Aorta (tissue), 5 donors: ENCODE results near the gene PLA2G5. TPM values are rescaled to one million over a fixed set of nuclear protein-coding genes. Genes with fewer than 3 reads are reported as not detected.
A peak's percentile ranks its signal among the peaks of the same experiment; 100 is the strongest.

Experiments
- ATAC-seq: fragments of 200-7000 bp; cut with Tn5 transposase; one replicate; pipeline ENCODE4 v1.9.1; 2022; ENCODE audit warnings: moderate library complexity; ENCODE audit not compliant: low FRiP score
- DNase-seq, 2 donors: peaks; one replicate each; pipeline ENCODE4 v3.0.0-alpha.2; 2020
- H3K27ac ChIP-seq, 2 donors: one replicate each; pipeline ENCODE4 v1.5.1; 2013; ENCODE audit warnings: low read length in 2 of 2, mild to moderate bottlenecking in 2 of 2, moderate library complexity in 2 of 2, control low read depth in 1 of 2, inconsistent platforms in 1 of 2, low read depth in 1 of 2
- H3K27me3 ChIP-seq, 2 donors: one replicate each; pipeline ENCODE4 v1.6.1; 2013; ENCODE audit warnings: control low read depth in 1 of 2, low read length in 1 of 2, mild to moderate bottlenecking in 1 of 2, moderate library complexity in 1 of 2; ENCODE audit not compliant: insufficient read depth in 2 of 2, control insufficient read depth in 1 of 2
- H3K36me3 ChIP-seq, 2 donors: one replicate each; pipeline ENCODE4 v1.6.1; 2013; ENCODE audit warnings: control low read depth in 1 of 2, low read length in 1 of 2, mild to moderate bottlenecking in 1 of 2; ENCODE audit not compliant: insufficient read depth in 2 of 2, control insufficient read depth in 1 of 2
- H3K4me1 ChIP-seq, 2 donors: one replicate each; pipeline ENCODE4 v1.6.1; 2013; ENCODE audit warnings: low read length in 2 of 2, control low read depth in 1 of 2, mild to moderate bottlenecking in 1 of 2, moderate library complexity in 1 of 2; ENCODE audit not compliant: insufficient read depth in 2 of 2, control insufficient read depth in 1 of 2
- H3K4me3 ChIP-seq, 2 donors: one replicate each; pipeline ENCODE4 v1.5.1; 2013; ENCODE audit warnings: low read length in 2 of 2, control low read depth in 1 of 2, mild to moderate bottlenecking in 1 of 2
- H3K9me3 ChIP-seq: one replicate; pipeline ENCODE4 v1.6.1; 2013; ENCODE audit warnings: mild to moderate bottlenecking, low read length; ENCODE audit not compliant: control insufficient read depth
- WGBS, 2 donors: extraction: QIAGEN DNeasy Blood & Tissue Kit; methylation state at CpG; one replicate each; pipeline ENCODE4 v1.1.7; 2013; 5-methylcytosine and 5-hydroxymethylcytosine counted together
- intact Hi-C, 2 donors: fragments of 100-400 bp; cut with DNase I; formaldehyde crosslinking; loops; one replicate each; pipeline versions ENCODE4 v1.14.2 to v1.15.0; 2022
- polyA plus RNA-seq, 2 donors: library from polyadenylated mRNA; stranded (reverse); fragments of 200-250 nt; gene quantifications; one replicate each; pipeline ENCODE4 v1.2.3, GENCODE V29; 2013
- total RNA-seq, 2 donors: library from RNA; stranded (reverse); fragmentation: NEBNext Ultra II Directional; extraction: Animal tissue kit (Norgen Biotek cat#: 25700); gene quantifications; one replicate each; pipeline ENCODE4 v1.2.1, GENCODE V29; 2021
- donor health status: healthy with polysubstance abuse.
- donor health status: Bipolar disorder and iron deficiency.
- donor health status: DM: no; HTN: no; CAD: no.
- donor health status: DM: no; HTN: no; CAD: no.
- donor health status: DM: yes; HTN: yes; CAD: no.

PLA2G5 gene
- total and polyA plus RNA-seq, 4 donors, result 4.0 to 13.7 (median 8.5) TPM

DNA sequence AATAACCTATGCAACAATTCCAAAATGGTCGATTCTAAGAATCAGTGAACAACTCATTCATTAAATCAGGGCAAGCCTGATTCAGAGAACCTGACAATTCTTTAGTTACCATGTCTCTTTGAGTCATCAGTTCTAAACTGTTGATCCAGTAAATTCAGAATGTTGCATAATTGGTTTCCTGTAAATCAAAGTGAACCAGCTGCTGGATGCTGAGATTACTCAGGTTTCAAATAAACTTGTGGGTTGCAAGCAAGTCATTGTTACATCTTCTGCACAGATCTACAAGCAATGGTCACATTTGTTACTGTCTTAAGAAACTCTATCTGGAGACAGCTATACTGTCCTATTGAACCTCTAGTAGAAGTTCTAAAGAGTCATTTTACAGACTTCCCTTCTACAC lies 32.9 kb downstream of the PLA2G5 start:
- H3K4me1 ChIP-seq, result no peaks in the 10 kb centered on the region
- ATAC-seq (no peak), DNase-seq (no peak)
- H3K27me3 ChIP-seq, result no peaks in the 10 kb centered on the region
- H3K27ac ChIP-seq, result no peak overlapping the region
- intact Hi-C loops, result no loop called here
- H3K9me3 ChIP-seq, result no peaks in the 10 kb centered on the region
- H3K4me3 ChIP-seq, result no peak overlapping the region
- no peaks in the 10 kb centered on the region for H3K36me3 ChIP-seq
- 66 to 75% methylated on average over 1 of the region's 1 CpG for WGBS, 2 donors

DNA sequence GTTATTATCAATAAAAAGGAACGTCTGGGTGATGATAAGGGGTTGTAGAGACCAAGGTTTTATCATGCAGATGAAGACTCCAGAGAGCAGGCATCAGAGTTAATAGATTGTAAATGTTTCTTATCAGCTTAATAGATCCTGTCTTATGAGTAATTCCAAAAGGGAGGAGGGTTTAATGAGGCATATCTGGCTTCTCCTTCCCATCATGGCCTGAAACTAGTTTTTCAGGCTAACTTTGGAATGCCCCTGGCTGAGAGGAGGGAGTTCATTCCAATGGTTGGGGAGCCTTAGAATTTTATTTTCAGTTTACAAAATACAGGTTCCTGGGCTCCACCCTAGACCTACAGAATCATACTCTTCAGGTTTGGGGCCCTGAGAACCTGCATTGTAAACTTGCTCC lies 35.9 kb downstream of the PLA2G5 start:
- Histone ChIP-seq H3K27me3 (no peaks in the 10 kb centered on the region), H3K36me3 (no peaks in the 10 kb centered on the region), H3K4me3 (no peak overlapping the region), H3K4me1 (no peaks in the 10 kb centered on the region), H3K9me3 (no peaks in the 10 kb centered on the region), H3K27ac (no peak overlapping the region)
- WGBS, 2 donors, result 48 to 51% methylated on average over 1 of the region's 1 CpG
- ATAC-seq (no peak), DNase-seq (no peak)
- intact Hi-C loops, result no loop called here

- no peak overlapping the region for H3K27ac ChIP-seq
- 82 to 87% methylated on average over 4 of the region's 4 CpGs for whole genome bisulfite sequencing, 2 donors
- ATAC-seq (no peak), DNase-seq (peak in 1 of 2 donors; percentile 39)
- no peak overlapping the region for H3K4me3 ChIP-seq
- no peaks in the 10 kb centered on the region for H3K4me1 ChIP-seq
- no peaks in the 10 kb centered on the region for H3K36me3 ChIP-seq
- H3K9me3 ChIP-seq, result no peaks in the 10 kb centered on the region
- intact Hi-C loops, result no loop called here
- H3K27me3 ChIP-seq, result no peaks in the 10 kb centered on the region
Observed at GRCh38 chr1:20107351-20107750, 37.4 kb downstream of the PLA2G5 start.

- Histone ChIP-seq H3K27ac (no peak overlapping the region), H3K9me3 (no peaks in the 10 kb centered on the region), H3K4me3 (no peak overlapping the region), H3K4me1 (no peaks in the 10 kb centered on the region), H3K27me3 (no peaks in the 10 kb centered on the region), H3K36me3 (no peaks in the 10 kb centered on the region)
- ATAC-seq (no peak), DNase-seq (no peak)
- WGBS, 2 donors, result 35 to 41% methylated on average over 4 of the region's 4 CpGs
- intact Hi-C loops, result no loop called here
Observed at GRCh38 chr1:20107796-20108195, 37.8 kb downstream of the PLA2G5 start.

DNA sequence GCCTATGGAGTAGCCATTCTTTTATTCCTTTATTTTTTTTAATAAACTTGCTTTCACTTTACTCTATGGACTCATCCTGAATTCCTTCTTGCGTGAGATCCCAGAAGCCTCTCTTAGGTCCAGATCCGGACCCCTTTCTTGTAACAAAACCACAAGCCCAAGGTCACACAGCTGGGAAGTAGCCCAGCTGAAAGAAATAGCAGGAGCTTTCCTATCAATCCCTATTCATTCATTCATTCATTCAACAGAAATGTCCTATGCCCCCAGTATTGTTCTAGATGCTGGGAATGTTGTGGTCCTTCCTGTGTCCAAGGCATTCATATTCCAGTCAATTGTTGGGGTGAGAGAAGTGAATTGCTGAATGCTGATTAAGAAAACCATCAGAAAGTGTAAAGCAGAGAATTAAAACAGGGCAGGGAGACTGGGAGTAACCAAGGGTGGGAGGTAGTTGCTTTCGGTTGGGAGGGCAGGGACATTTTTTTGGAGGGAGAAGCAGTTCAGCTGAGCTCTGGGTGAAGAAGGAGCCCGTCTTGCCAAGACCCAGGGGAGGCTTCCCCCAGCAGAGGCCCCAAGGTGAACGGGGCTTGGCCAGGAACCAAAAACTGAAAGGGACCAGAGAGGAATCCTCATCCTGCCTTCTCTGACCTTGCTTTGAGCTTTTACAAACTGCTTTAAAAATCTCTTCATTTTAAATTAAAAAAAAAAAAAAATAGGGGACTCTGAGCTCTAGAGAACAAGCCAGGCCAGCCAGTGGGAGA lies 38.6 kb downstream of the PLA2G5 start:
- intact Hi-C loops, result no loop called here

GRCh38 chr1:20109223-20109856 lies 39.3 kb downstream of the PLA2G5 start:
- ATAC-seq (no peak), DNase-seq (peak in 1 of 2 donors; percentile 32)
- Histone ChIP-seq H3K9me3 (no peaks in the 10 kb centered on the region), H3K4me1 (no peaks in the 10 kb centered on the region), H3K27ac (no peak overlapping the region), H3K4me3 (no peak overlapping the region), H3K36me3 (no peaks in the 10 kb centered on the region), H3K27me3 (no peaks in the 10 kb centered on the region)
- 83 to 86% methylated on average over 4 of the region's 4 CpGs for WGBS, 2 donors
- intact Hi-C loops, result no loop called here

More for the DNA sequence above, 38.6 kb downstream of the PLA2G5 start:
- H3K4me3 ChIP-seq, result no peak overlapping the region
- WGBS, 2 donors, result 65 to 68% methylated on average over 5 of the region's 5 CpGs
- DNase-seq (peak in 1 of 2 donors; percentile 35), ATAC-seq (no peak)
- H3K4me1 ChIP-seq, result no peaks in the 10 kb centered on the region
- no peaks in the 10 kb centered on the region for H3K36me3 ChIP-seq
- H3K9me3 ChIP-seq, result no peaks in the 10 kb centered on the region
- no peak overlapping the region for H3K27ac ChIP-seq
- no peaks in the 10 kb centered on the region for H3K27me3 ChIP-seq

DNA sequence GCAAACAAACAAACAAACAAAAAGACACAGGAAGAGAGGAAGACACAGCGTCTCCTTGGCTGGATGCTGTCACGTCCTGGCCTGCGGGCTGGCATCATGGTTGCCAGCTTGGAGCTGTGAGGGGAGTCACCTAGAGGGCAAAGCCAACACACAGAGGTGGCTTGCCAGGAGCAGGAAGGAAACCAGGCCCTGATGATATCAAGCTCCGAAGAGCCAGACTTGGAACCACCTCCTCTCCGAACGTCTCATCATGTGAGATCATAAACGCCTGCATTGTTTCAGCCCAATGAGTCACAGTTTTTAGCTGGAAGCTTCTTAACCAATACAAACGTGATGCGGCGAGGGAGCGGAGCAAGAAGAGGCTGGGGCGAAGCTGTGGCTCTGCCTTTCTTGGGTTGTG lies 40.7 kb downstream of the PLA2G5 start:
- H3K27me3 ChIP-seq, result no peaks in the 10 kb centered on the region
- no peak overlapping the region for H3K4me3 ChIP-seq
- DNase-seq, result peak in 1 of 2 donors; percentile 51
- intact Hi-C loops, result no loop called here
- H3K4me1 ChIP-seq, result no peaks in the 10 kb centered on the region
- no peak overlapping the region for H3K27ac ChIP-seq
- no peaks in the 10 kb centered on the region for H3K36me3 ChIP-seq
- WGBS, 2 donors, result 85 to 86% methylated on average over 12 of the region's 12 CpGs
- no peaks in the 10 kb centered on the region for H3K9me3 ChIP-seq
- peak; percentile 17 for ATAC-seq

GRCh38 chr1:20111452-20111851 lies 41.5 kb downstream of the PLA2G5 start:
- Histone ChIP-seq H3K4me3 (no peak overlapping the region), H3K9me3 (no peaks in the 10 kb centered on the region), H3K27me3 (no peaks in the 10 kb centered on the region), H3K27ac (no peak overlapping the region), H3K36me3 (no peaks in the 10 kb centered on the region), H3K4me1 (no peaks in the 10 kb centered on the region)
- 93 to 94% methylated on average over 5 of the region's 5 CpGs for WGBS, 2 donors
- ATAC-seq, result no peak
- intact Hi-C loops, result no loop called here
- DNase-seq, result peak in 1 of 2 donors; percentile 26
